GM21576 (cell line): ENCODE measurements around the gene BARX1.
"Not testable (repeated sequence)": the region's sequence is repeated elsewhere in the genome, so short reads cannot be mapped to it uniquely, and the experiment has no call there.

Experiments
- ATAC-seq: cut with Tn5 transposase; IDR thresholded peaks from one replicate; pipeline ENCODE4 v1.9.1; 2021; ENCODE audit warnings: mild to moderate bottlenecking, moderate library complexity; ENCODE audit not compliant: unreplicated experiment

BARX1 gene

GRCh38 chr9:93967020-93967803 is 12.1 kb upstream of the BARX1 start:
- no peak for ATAC-seq

- ATAC-seq: no peak
Measured at GRCh38 chr9:93965830-93966577, 10.8 kb upstream of the BARX1 start.

GRCh38 chr9:93964685-93965084 is 9.5 kb upstream of the BARX1 start:
- ATAC-seq: no peak

GRCh38 chr9:93963969-93964368 is 8.8 kb upstream of the BARX1 start:
- ATAC-seq: no peak

- ATAC-seq: not testable (repeated sequence)
Measured at GRCh38 chr9:93963489-93963888, 8.3 kb upstream of the BARX1 start.

GRCh38 chr9:93962561-93963440 is 7.6 kb upstream of the BARX1 start:
- no peak for ATAC-seq

- no peak for ATAC-seq
Measured at GRCh38 chr9:93962017-93962416, 6.9 kb upstream of the BARX1 start.

- ATAC-seq: no peak
Measured at GRCh38 chr9:93960971-93961841, 6.1 kb upstream of the BARX1 start.

GRCh38 chr9:93960221-93960970 is 5.2 kb upstream of the BARX1 start:
- ATAC-seq: no peak

GRCh38 chr9:93959739-93960154 is 4.6 kb upstream of the BARX1 start:
- no peak for ATAC-seq

- ATAC-seq: no peak
Measured at GRCh38 chr9:93958819-93959682, 3.9 kb upstream of the BARX1 start.

- no peak for ATAC-seq
Measured at GRCh38 chr9:93958121-93958818, 3.1 kb upstream of the BARX1 start.

- ATAC-seq: no peak
Measured at GRCh38 chr9:93955981-93956784, 1.0 kb upstream of the BARX1 start.

GRCh38 chr9:93954434-93955061 is 607 bp downstream of the BARX1 start:
- no peak for ATAC-seq

- no peak for ATAC-seq
Measured at GRCh38 chr9:93953496-93954433, 1.4 kb downstream of the BARX1 start.
